ENCODE results near the gene SUMO2.

DNA sequence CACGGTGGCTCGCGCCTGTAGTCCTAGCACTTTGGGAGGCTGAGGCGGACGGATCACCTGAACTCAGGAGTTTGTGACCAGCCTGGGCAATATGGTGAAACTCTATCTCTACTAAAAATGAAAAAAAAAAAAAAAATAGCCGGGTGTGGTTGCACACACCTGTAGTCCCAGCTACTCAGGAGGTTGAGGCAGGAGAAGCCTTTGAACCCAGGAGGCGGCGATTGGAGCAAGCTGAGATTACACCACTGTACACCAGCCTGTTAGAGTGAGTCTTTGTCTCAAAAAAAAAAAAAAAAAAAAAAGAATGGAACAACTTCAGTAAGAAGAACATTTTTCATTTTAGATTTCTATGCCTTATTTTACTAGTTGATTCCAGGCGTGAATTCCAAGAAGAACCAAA lies 25.4 kb upstream of the SUMO2 start:
- TF ChIP-seq, protein P1, sequence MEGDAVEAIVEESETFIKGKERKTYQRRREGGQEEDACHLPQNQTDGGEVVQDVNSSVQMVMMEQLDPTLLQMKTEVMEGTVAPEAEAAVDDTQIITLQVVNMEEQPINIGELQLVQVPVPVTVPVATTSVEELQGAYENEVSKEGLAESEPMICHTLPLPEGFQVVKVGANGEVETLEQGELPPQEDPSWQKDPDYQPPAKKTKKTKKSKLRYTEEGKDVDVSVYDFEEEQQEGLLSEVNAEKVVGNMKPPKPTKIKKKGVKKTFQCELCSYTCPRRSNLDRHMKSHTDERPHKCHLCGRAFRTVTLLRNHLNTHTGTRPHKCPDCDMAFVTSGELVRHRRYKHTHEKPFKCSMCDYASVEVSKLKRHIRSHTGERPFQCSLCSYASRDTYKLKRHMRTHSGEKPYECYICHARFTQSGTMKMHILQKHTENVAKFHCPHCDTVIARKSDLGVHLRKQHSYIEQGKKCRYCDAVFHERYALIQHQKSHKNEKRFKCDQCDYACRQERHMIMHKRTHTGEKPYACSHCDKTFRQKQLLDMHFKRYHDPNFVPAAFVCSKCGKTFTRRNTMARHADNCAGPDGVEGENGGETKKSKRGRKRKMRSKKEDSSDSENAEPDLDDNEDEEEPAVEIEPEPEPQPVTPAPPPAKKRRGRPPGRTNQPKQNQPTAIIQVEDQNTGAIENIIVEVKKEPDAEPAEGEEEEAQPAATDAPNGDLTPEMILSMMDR (IDR thresholded peaks at IDR 0.05) = no peak
- TF ChIP-seq POLR2A (IDR thresholded peaks at IDR 0.05) = no peak
